A673 (cell line): ENCODE measurements around the gene SOAT1. TPM values are rescaled to one million over a fixed set of nuclear protein-coding genes. Genes with fewer than 3 reads are reported as not detected.

Experiments used
- BruUV-seq: library from RNA; stranded (reverse); fragments of 400-500 nt; replicated peaks from 2 replicates; lab custom pipeline; 2021; lab: Mats Ljungman, UMichigan
- CTCF ChIA-PET: fragments of 300-600 bp; sonication (Branson Sonifier 250); formaldehyde crosslinking; loops from one replicate; lab custom pipeline; 2022; ENCODE audit warnings: antibody characterized with exemption; lab: Charles Lee
- POLR2A ChIA-PET: fragments of 300-600 bp; sonication (Branson Sonifier 250); formaldehyde crosslinking; loops from one replicate; lab custom pipeline; 2022; ENCODE audit warnings: antibody characterized with exemption; ENCODE audit not compliant: low non-redundant PET; lab: Charles Lee
- DNase-seq: peaks from one replicate; pipeline ENCODE4 v3.0.0-alpha.2; 2015; ENCODE audit warnings: low spot score
- H3K27ac ChIP-seq: fragments of 200-600 bp; sonication (generic); 2 replicates; pipeline ENCODE4 v1.5.1; 2016; ENCODE audit warnings: mixed run types, low read depth, mild to moderate bottlenecking, mixed read lengths, antibody characterized with exemption, low read length; ENCODE audit not compliant: poor library complexity, severe bottlenecking
- H3K27me3 ChIP-seq: fragments of 200-600 bp; sonication (generic); replicated peaks from 2 replicates; pipeline ENCODE4 v1.6.1; 2017; ENCODE audit warnings: mixed run types, low read depth, mild to moderate bottlenecking, mixed read lengths, antibody characterized with exemption, low read length; ENCODE audit not compliant: insufficient read depth, poor library complexity
- H3K36me3 ChIP-seq: fragments of 200-600 bp; sonication (generic); 2 replicates; pipeline ENCODE4 v1.6.1; 2016; ENCODE audit warnings: mixed run types, mild to moderate bottlenecking, mixed read lengths, antibody characterized with exemption, low read length; ENCODE audit not compliant: insufficient read depth, poor library complexity, severe bottlenecking
- H3K4me1 ChIP-seq: fragments of 200-600 bp; sonication (generic); 2 replicates; pipeline ENCODE4 v1.6.1; 2017; ENCODE audit warnings: mixed run types, mild to moderate bottlenecking, mixed read lengths, antibody characterized with exemption, low read length; ENCODE audit not compliant: insufficient read depth, poor library complexity, severe bottlenecking
- H3K4me3 ChIP-seq: fragments of 200-600 bp; sonication (generic); 2 replicates; pipeline ENCODE4 v1.5.1; 2016; ENCODE audit warnings: low read depth, mixed run types, mild to moderate bottlenecking, mixed read lengths, low read length; ENCODE audit not compliant: poor library complexity, severe bottlenecking
- H3K9me3 ChIP-seq: fragments of 200-600 bp; sonication (generic); 2 replicates; pipeline ENCODE4 v1.6.1; 2016; ENCODE audit warnings: mixed run types, low read depth, mild to moderate bottlenecking, mixed read lengths, antibody characterized with exemption, low read length; ENCODE audit not compliant: poor library complexity, severe bottlenecking
- CTCF ChIP-seq: fragments of 300-800, 200-600 bp; sonication (generic); conservative IDR thresholded peaks from 2 replicates; pipeline ENCODE4 v1.5.1; 2017; ENCODE audit warnings: low read depth, mild to moderate bottlenecking, antibody characterized with exemption, low read length, moderate library complexity, mixed read lengths
- EZH2 ChIP-seq: fragments of 200-600 bp; sonication (generic); IDR thresholded peaks from 2 replicates; pipeline ENCODE4 v1.6.1; 2017; ENCODE audit warnings: borderline replicate concordance, low read depth, mild to moderate bottlenecking, mixed read lengths, antibody characterized with exemption, low read length; ENCODE audit not compliant: poor library complexity, severe bottlenecking
- intact Hi-C: fragments of 100-400 bp; cut with micrococcal nuclease; formaldehyde crosslinking; loops from one replicate; pipeline ENCODE4 v1.10.0; 2022; ENCODE audit not compliant: unreplicated experiment
- total RNA-seq: library from RNA; stranded (reverse); gene quantifications from 2 replicates; pipeline ENCODE4 v1.2.3, GENCODE V29; 2021

Gene SOAT1
- total RNA-seq, 1 experiment from 2014 or later, result 53.0 TPM

DNA sequence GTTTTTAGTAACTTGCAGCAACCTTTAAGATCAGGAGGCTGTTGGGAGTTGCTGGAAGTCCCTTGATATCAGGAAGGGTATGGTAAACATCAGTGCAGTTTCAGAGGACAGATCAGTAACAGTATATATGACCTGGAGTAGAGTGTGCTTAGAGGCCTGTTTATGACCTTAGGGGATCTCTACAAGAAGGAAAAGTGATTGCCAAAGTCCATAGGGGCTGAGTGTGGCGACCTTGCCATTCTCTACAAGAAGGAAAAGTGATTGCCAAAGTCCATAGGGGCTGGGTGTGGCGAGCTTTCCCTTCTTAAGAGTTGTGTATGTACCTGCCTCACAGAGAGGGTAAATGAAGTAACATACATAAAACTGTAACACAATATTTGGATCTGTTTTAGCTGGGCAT, 43.7 kb downstream of the SOAT1 start:
- no peak for DNase-seq
- no peaks in the 10 kb centered on the region for H3K9me3 ChIP-seq
- intact Hi-C loops, result no loop called here
- H3K27me3 ChIP-seq, result no peaks in the 10 kb centered on the region
- ChIA-PET CTCF (no interaction called here), POLR2A (no interaction called here)
- no TSS peak for BruUV-seq
- TF ChIP-seq EZH2 (no peak), CTCF (no peak)
- no peak overlapping the region for H3K27ac ChIP-seq
- no peaks in the 10 kb centered on the region for H3K36me3 ChIP-seq
- H3K4me3 ChIP-seq, result no peak overlapping the region
- H3K4me1 ChIP-seq, result no peaks in the 10 kb centered on the region

- Histone ChIP-seq H3K4me1 (no peaks in the 10 kb centered on the region), H3K27me3 (no peaks in the 10 kb centered on the region), H3K27ac (no peak overlapping the region), H3K9me3 (no peaks in the 10 kb centered on the region), H3K4me3 (no peak overlapping the region), H3K36me3 (no peaks in the 10 kb centered on the region)
- no TSS peak for BruUV-seq
- ChIA-PET CTCF (no interaction called here), POLR2A (no interaction called here)
- no peak for TF ChIP-seq CTCF
- TF ChIP-seq EZH2, result no peak
- intact Hi-C loops, result no loop called here
- DNase-seq, result no peak
Measured at GRCh38 chr1:179337942-179338560, 44.5 kb downstream of the SOAT1 start.

GRCh38 chr1:179340918-179341317, 47.3 kb downstream of the SOAT1 start:
- ChIA-PET POLR2A (no interaction called here), CTCF (interaction anchor here (1.0 kb wide), 1 partner anchor 46 kb away, joined by 3 read pairs; no protein-coding TSS in a partner anchor)
- Histone ChIP-seq H3K36me3 (no peaks in the 10 kb centered on the region), H3K27me3 (no peaks in the 10 kb centered on the region), H3K4me1 (no peaks in the 10 kb centered on the region), H3K27ac (no peak overlapping the region), H3K9me3 (no peaks in the 10 kb centered on the region), H3K4me3 (no peak overlapping the region)
- TF ChIP-seq EZH2 (no peak), CTCF (no peak)
- BruUV-seq, result no TSS peak
- intact Hi-C loops, result no loop called here
- DNase-seq, result no peak
